NT2/D1 (cell line): ENCODE measurements around the gene LYPLA2.

Experiments
- DNase-seq: peaks from one replicate; pipeline ENCODE4 v3.0.0-alpha.2; 2011; ENCODE audit warnings: low read depth, low spot score
- H3K27me3 ChIP-seq: 2 replicates; pipeline ENCODE4 v1.6.0; 2011; ENCODE audit warnings: mild to moderate bottlenecking; ENCODE audit not compliant: insufficient read length, insufficient read depth
- H3K36me3 ChIP-seq: 2 replicates; pipeline ENCODE4 v1.6.1; 2011; ENCODE audit warnings: mild to moderate bottlenecking, low read length, mixed read lengths; ENCODE audit not compliant: insufficient read depth, insufficient read length
- H3K4me1 ChIP-seq: 2 replicates; pipeline ENCODE4 v1.5.1; 2011; ENCODE audit not compliant: insufficient read depth, insufficient read length
- H3K4me3 ChIP-seq: 2 replicates; pipeline ENCODE4 v1.5.1; 2011; ENCODE audit warnings: low read depth; ENCODE audit not compliant: insufficient read length
- H3K9ac ChIP-seq: 2 replicates; pipeline ENCODE4 v1.6.0; 2011; ENCODE audit warnings: low read depth; ENCODE audit not compliant: insufficient read length
- H3K9me3 ChIP-seq: 2 replicates; pipeline ENCODE4 v1.5.1; 2011; ENCODE audit warnings: mild to moderate bottlenecking, low read length; ENCODE audit not compliant: insufficient read depth
- SUZ12 ChIP-seq: IDR thresholded peaks from 2 replicates; pipeline ENCODE4 v1.6.1; 2011; ENCODE audit not compliant: insufficient read length, insufficient read depth; ENCODE audit errors: extremely low read depth
- YY1 ChIP-seq: IDR thresholded peaks from 2 replicates; pipeline ENCODE4 v1.6.1; 2011; ENCODE audit not compliant: insufficient read length, insufficient read depth
- ZNF274 ChIP-seq: IDR thresholded peaks from 2 replicates; pipeline ENCODE4 v1.6.1; 2011; ENCODE audit warnings: mild to moderate bottlenecking, low read depth, low read length

The LYPLA2 gene

DNA sequence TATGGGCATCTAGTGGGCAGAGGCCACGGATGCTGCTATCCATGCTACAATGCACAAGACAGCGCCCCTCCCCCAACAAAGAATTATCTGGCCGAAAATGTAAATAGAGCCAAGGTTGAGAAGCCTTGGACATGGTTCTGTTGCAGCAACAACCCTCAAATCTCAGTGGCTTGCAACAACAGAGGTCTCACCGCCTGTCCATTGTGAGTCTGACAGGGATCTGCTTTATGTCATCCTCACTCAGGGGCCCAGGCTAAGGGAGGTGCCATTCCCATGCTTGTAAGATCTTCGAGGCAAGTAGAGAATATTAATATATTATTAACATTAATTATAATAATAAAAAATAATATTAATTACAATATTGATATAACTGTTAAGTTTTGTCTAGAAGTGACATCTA is 22.2 kb upstream of the LYPLA2 start:
- H3K36me3 ChIP-seq: peaks cover 30% of the 10 kb centered on the region
- no peak overlapping the region for H3K9ac ChIP-seq
- H3K9me3 ChIP-seq: no peaks in the 10 kb centered on the region
- TF ChIP-seq YY1 (no peak), ZNF274 (no peak), SUZ12 (no peak)
- H3K27me3 ChIP-seq: no peaks in the 10 kb centered on the region
- H3K4me3 ChIP-seq: no peak overlapping the region
- no peaks in the 10 kb centered on the region for H3K4me1 ChIP-seq
- no peak for DNase-seq

GRCh38 chr1:23772049-23772853 is 18.7 kb upstream of the LYPLA2 start:
- no peak overlapping the region for H3K4me3 ChIP-seq
- TF ChIP-seq ZNF274 (no peak), SUZ12 (no peak), YY1 (no peak)

GRCh38 chr1:23772854-23773242 is 18.1 kb upstream of the LYPLA2 start:
- no peak overlapping the region for H3K4me3 ChIP-seq
- peaks cover 18% of the 10 kb centered on the region for H3K36me3 ChIP-seq
- TF ChIP-seq ZNF274 (no peak), YY1 (no peak), SUZ12 (no peak)
- DNase-seq: no peak
- no peak overlapping the region for H3K9ac ChIP-seq
- no peaks in the 10 kb centered on the region for H3K9me3 ChIP-seq
- no peaks in the 10 kb centered on the region for H3K4me1 ChIP-seq
- H3K27me3 ChIP-seq: no peaks in the 10 kb centered on the region

More at GRCh38 chr1:23772049-23772853, 18.7 kb upstream of the LYPLA2 start:
- Histone ChIP-seq H3K36me3 (peaks cover 18% of the 10 kb centered on the region), H3K9me3 (no peaks in the 10 kb centered on the region), H3K9ac (no peak overlapping the region), H3K27me3 (no peaks in the 10 kb centered on the region), H3K4me1 (no peaks in the 10 kb centered on the region)
- DNase-seq: peak; percentile 61

DNA sequence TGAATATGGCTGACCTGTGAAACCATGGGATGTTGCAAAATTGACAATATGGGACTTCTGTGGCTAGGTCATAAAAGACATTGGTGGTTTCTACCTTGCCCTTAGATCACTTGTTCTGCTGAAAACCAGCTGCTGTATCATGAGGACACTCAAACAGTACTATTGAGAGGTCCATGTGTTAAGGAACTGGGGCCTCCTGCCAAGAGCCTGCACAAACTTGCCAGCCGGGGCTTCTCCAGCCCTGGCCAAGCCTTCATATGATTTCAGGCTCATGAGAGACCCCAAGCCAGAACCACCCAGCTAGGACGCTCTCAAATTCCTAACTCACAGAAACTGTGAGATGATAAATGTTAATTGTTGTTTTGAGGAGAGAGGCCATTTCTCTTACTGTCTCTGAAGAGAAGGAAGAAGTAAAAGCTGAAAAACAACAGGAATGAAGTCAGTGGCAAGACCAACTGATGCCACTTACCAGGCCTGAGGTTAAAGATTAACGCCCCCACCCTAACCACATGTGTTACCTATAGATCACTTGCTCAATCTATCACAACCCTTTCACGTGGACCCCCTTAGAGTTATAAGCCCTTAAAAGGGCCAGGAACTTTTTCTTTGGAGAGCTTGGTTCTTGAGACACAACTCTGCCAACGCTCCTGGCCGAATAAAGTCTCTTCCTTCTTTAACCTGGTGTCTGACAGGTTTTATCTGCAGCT is 16.6 kb upstream of the LYPLA2 start:
- no peaks in the 10 kb centered on the region for H3K9me3 ChIP-seq
- H3K4me1 ChIP-seq: no peaks in the 10 kb centered on the region
- H3K9ac ChIP-seq: no peak overlapping the region
- no peaks in the 10 kb centered on the region for H3K27me3 ChIP-seq
- peaks cover 12% of the 10 kb centered on the region for H3K36me3 ChIP-seq
- DNase-seq: no peak
- TF ChIP-seq SUZ12 (no peak), YY1 (no peak), ZNF274 (no peak)
- no peak overlapping the region for H3K4me3 ChIP-seq

GRCh38 chr1:23776217-23776616 is 14.7 kb upstream of the LYPLA2 start:
- DNase-seq: no peak
- TF ChIP-seq SUZ12: no peak
- TF ChIP-seq YY1: no peak
- no peak for TF ChIP-seq ZNF274
- no peak overlapping the region for H3K9ac ChIP-seq
- H3K4me1 ChIP-seq: no peaks in the 10 kb centered on the region
- H3K9me3 ChIP-seq: no peaks in the 10 kb centered on the region
- H3K4me3 ChIP-seq: no peak overlapping the region
- H3K36me3 ChIP-seq: peaks cover 18% of the 10 kb centered on the region
- no peaks in the 10 kb centered on the region for H3K27me3 ChIP-seq

DNA sequence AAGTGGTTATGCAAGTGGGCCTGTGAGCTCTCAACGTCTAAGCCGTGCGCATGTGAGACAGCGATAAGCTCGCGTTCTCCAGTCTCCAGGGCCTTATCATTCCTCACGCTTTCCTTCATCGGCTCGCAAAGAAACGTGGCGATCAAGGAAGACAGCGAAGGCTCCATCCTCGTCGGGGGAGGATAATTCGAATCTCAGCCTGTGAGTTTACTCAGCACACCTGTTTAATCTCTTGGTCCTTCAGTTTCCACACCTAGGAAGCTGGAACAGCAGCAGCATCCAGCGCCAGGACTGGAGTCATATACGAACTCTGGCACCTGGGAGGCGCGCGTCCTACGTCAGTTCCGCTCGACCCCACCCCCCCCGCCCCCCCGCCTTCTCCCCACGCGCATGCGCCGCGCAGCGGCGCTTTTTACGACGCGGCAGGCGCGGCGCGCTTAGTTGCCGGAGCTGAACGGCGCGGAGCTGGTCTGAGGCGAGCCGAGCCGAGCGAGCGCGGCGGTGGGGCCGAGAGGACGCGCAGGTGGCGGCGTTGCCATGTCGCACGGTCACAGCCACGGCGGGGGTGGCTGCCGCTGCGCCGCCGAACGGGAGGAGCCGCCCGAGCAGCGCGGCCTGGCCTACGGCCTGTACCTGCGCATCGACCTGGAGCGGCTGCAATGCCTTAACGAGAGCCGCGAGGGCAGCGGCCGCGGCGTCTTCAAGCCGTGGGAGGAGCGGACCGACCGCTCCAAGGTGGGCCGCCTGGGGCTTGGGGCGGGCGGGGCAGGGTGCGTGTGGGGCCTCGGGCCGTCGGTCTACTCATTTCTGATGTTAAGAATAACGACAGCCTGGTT is 12.7 kb upstream of the LYPLA2 start, which contains the start of gene PITHD1:
Gene PITHD1, plus strand, starts transcription at position 440 of the 836 bp plus-strand sequence. Its CDS starts 98 bp downstream, at position 538.
- H3K9ac ChIP-seq: peak within 1 kb of the TSS; percentile 97
- H3K4me1 ChIP-seq: no peaks in the 10 kb centered on the region
- H3K9me3 ChIP-seq: no peaks in the 10 kb centered on the region
- H3K36me3 ChIP-seq: peaks cover 27% of the 10 kb centered on the region
- peak within 1 kb of the TSS; percentile 82 for H3K4me3 ChIP-seq
- peak; percentile 69 for DNase-seq
- TF ChIP-seq YY1: no peak
- TF ChIP-seq SUZ12: no peak
- TF ChIP-seq ZNF274: no peak
- H3K27me3 ChIP-seq: no peaks in the 10 kb centered on the region
